Measurements from ENCODE around the gene LRWD1. TPM values are rescaled to one million over a fixed set of nuclear protein-coding genes. Genes with fewer than 3 reads are reported as not detected.

The LRWD1 gene
- total RNA-seq, 1 donor from 2014 or later: 19.2 TPM

DNA sequence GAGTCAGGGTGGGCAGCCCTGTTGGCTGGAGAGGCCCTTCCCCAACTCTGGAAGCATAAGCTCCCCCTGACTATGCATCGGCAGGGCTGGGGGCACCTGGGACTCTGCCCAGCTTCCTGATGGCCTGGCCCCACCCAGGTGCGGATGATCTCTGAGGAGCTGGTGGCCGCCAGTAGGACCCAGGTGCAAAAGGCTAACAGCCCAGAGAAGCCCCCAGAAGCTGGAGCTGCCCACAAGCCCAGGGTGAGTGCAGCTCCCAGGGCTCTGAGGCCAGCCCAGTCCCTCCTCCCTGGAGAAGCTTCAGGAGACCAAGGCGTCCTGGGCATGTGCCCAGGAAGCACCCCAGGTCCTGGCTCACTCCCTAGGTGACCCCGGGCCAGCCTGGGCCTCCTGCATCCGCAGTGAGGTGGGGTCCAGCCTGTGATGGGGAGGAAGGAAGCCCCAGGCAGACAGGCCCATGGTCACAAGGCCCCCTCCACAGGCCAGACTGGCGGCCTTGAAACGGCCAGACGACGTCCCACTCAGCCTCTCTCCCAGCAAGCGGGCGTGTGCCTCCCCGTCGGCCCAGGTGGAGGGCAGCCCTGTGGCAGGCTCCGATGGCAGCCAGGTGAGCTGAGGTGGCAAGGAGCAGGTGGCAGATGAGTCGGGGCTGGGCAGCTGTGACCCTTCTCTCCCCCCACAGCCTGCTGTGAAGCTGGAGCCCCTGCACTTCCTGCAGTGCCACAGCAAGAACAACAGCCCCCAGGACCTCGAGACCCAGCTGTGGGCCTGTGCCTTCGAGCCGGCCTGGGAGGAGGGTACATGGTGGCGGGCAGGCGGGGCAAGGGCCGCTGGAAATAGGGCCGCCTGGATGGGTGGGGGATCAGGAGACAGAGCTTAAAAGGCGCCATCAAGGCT, 3.0 kb downstream of the LRWD1 start:
- no peak for DNase-seq
- Histone ChIP-seq H3K27ac (no peak overlapping the region), H3K4me1 (peaks cover 27% of the 10 kb centered on the region), H3K27me3 (ENCODE audit: low read depth) (no peaks in the 10 kb centered on the region), H3K4me3 (no peak overlapping the region), H3K36me3 (peaks cover 38% of the 10 kb centered on the region), H3K9me3 (no peaks in the 10 kb centered on the region)
- no peak for ATAC-seq
- intact Hi-C loops (cut with DNase I): no loop called here
- TF ChIP-seq, protein P1, sequence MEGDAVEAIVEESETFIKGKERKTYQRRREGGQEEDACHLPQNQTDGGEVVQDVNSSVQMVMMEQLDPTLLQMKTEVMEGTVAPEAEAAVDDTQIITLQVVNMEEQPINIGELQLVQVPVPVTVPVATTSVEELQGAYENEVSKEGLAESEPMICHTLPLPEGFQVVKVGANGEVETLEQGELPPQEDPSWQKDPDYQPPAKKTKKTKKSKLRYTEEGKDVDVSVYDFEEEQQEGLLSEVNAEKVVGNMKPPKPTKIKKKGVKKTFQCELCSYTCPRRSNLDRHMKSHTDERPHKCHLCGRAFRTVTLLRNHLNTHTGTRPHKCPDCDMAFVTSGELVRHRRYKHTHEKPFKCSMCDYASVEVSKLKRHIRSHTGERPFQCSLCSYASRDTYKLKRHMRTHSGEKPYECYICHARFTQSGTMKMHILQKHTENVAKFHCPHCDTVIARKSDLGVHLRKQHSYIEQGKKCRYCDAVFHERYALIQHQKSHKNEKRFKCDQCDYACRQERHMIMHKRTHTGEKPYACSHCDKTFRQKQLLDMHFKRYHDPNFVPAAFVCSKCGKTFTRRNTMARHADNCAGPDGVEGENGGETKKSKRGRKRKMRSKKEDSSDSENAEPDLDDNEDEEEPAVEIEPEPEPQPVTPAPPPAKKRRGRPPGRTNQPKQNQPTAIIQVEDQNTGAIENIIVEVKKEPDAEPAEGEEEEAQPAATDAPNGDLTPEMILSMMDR (IDR thresholded peaks at IDR 0.05): no peak

DNA sequence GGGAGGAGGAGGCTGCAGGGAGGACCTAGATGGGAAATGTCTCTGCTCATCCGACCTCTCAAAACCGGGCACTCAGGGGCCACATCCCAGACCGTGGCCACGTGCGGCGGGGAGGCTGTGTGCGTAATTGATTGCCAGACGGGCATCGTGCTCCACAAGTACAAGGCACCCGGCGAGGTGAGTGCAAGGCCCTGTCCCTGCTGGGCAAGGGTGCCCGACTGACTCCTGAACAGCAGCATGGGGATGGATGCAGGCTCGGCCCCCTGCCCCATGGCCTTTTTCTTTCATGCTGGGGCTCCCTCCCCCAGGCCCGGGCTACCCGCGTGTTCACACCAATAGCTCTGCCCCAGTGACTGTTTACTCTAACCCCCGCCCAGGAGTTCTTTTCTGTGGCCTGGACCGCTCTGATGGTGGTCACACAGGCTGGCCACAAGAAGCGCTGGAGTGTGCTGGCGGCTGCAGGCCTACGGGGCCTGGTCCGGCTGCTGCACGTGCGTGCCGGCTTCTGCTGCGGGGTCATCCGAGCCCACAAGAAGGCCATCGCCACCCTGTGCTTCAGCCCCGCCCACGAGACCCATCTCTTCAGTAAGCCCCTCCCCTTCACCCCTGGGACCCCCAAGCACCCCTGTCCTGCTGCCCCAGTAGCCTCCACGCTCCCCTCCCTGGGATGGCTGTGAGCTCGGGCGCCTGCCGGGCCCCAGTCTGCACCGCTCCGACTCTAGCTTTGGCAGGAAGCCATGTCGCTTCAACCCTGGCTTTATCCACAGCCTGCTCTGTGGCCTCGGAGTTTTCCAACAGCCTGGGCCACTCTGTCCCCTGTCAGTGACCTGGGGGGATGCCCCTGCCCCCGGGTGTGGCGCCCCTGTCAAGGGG, 3.9 kb downstream of the LRWD1 start:
- no peaks in the 10 kb centered on the region for H3K9me3 ChIP-seq
- ATAC-seq (no peak), DNase-seq (no peak)
- TF ChIP-seq, protein P1 (IDR thresholded peaks at IDR 0.05): no peak
- intact Hi-C loops (cut with DNase I): no loop called here
- H3K27me3 ChIP-seq (ENCODE audit: low read depth): no peaks in the 10 kb centered on the region
- H3K4me1 ChIP-seq: peaks cover 22% of the 10 kb centered on the region
- H3K36me3 ChIP-seq: peaks cover 47% of the 10 kb centered on the region
- no peak overlapping the region for H3K27ac ChIP-seq
- H3K4me3 ChIP-seq: no peak overlapping the region

DNA sequence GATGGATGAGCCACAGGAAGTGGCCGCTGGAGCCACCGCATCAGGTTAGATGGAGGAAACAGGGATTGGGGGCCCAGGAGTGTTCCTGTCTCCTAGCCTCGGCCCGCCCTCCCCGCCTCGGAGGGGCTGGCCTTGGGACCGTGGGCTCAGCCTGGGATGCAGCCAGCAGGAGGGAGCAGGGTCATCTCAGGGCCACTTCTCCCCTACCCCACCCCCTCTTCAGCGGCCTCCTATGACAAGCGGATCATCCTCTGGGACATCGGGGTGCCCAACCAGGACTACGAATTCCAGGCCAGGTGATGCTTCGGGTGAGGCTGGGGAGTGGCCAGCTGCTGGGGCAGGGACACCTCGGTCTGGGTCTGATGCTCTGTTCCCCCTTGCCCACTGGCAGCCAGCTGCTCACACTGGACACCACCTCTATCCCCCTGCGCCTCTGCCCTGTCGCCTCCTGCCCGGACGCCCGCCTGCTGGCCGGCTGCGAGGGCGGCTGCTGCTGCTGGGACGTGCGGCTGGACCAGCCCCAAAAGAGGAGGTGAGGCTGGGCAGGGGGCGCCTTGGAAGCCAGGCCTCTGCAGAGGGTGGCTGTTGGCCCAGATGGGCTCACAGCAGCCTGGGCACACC, 4.7 kb downstream of the LRWD1 start:
- ATAC-seq (no peak), DNase-seq (no peak)
- intact Hi-C loops (cut with DNase I): no loop called here
- Histone ChIP-seq H3K4me1 (peaks cover 17% of the 10 kb centered on the region), H3K27me3 (ENCODE audit: low read depth) (no peaks in the 10 kb centered on the region), H3K36me3 (peaks cover 52% of the 10 kb centered on the region), H3K9me3 (no peaks in the 10 kb centered on the region), H3K27ac (no peak overlapping the region), H3K4me3 (no peak overlapping the region)
- TF ChIP-seq, protein P1 (IDR thresholded peaks at IDR 0.05): no peak

DNA sequence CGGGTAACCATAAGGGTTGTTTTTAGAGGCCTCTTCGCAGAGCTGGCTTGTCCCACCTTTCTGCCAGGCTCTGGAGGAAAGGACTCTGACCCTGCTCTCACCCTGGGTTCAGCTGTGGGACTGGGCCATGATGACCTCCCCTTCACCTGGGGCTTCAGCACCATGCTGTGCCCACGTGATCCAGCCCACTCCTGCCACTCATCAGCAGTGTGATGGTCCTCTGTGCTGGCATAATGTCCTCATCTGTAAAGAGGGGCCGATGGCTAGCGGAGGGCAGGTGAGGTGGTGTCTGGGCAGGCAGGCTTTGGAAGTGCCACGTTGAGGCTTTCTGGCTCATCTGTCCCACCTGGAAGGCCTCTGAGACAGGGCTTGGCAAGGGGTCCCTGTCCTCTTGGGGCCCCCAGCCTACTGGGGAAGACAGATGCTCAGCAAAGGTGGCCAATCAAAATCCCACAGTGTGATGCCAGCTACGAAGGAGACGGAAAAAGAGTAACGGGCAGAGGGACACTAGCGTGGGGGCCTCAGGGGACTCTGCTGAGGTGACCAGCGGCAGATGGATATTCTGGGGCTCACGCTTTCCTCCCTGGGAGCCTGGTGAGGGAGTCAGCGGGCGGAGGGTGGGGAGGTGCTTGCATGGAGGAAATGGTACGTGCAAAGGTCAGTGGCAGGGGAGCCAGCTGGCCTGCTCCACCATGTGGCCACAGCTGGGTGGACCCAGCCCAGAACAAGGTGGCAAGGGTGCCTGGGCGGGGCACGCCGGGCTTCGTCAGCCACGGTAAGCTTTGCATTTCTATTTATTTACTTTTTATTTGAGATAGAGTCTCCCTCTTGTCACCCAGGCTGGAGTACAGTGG, 5.4 kb downstream of the LRWD1 start:
- peaks cover 16% of the 10 kb centered on the region for H3K4me1 ChIP-seq
- TF ChIP-seq, protein P1 (IDR thresholded peaks at IDR 0.05): no peak
- ATAC-seq: no peak
- H3K36me3 ChIP-seq: peaks cover 55% of the 10 kb centered on the region
- H3K4me3 ChIP-seq: no peak overlapping the region
- H3K27ac ChIP-seq: no peak overlapping the region
- intact Hi-C loops (cut with DNase I): no loop called here
- no peaks in the 10 kb centered on the region for H3K27me3 ChIP-seq (ENCODE audit: low read depth)
- no peaks in the 10 kb centered on the region for H3K9me3 ChIP-seq
- no peak for DNase-seq

DNA sequence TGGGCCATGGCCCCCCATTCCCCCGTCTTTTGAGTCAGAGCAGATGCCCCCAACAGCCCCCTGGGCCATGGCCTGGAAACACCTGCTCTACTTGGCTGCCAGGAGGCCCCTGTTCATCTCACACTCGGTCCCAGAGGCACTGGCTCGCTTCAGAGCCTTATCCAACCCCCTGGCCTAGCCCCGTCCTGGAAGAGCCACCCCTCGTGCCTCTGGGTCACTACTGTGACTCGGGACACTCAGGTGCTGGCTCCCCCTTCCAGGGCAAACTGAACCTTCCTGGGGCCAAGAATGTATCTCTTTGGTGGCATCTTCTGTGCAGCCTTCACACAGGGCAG, 7.0 kb downstream of the LRWD1 start:
- TF ChIP-seq, protein P1 (IDR thresholded peaks at IDR 0.05): no peak
- Histone ChIP-seq H3K27ac (no peak overlapping the region), H3K36me3 (peaks cover 63% of the 10 kb centered on the region), H3K9me3 (no peaks in the 10 kb centered on the region), H3K4me3 (no peak overlapping the region), H3K4me1 (peaks cover under 1% of the 10 kb centered on the region), H3K27me3 (ENCODE audit: low read depth) (no peaks in the 10 kb centered on the region)
- intact Hi-C loops (cut with DNase I): no loop called here
- DNase-seq (no peak), ATAC-seq (no peak)

All from lower lobe of right lung (tissue), 2 donors.